DND-41 (cell line): ENCODE results near the gene EIF4E3.

Source experiments
- ATAC-seq: fragments of 200-7000 bp; cut with Tn5 transposase; 3 replicates; pipeline ENCODE4 v1.9.1; 2021; ENCODE audit warnings: low read depth; ENCODE audit not compliant: insufficient read depth
- DNase-seq: peaks from one replicate; pipeline ENCODE4 v3.0.0-alpha.2; 2020
- H2AFZ ChIP-seq: 2 replicates; pipeline ENCODE4 v1.6.0; 2012; ENCODE audit warnings: low read depth, low read length
- H3K27ac ChIP-seq: 2 replicates; pipeline ENCODE4 v1.5.1; 2012; ENCODE audit warnings: low read length, inconsistent platforms
- H3K27me3 ChIP-seq: fragments of 200-600 bp; sonication (generic); 2 replicates; pipeline ENCODE4 v1.6.0; 2012; ENCODE audit warnings: low read length, mild to moderate bottlenecking, inconsistent platforms; ENCODE audit not compliant: insufficient read depth, poor library complexity
- H3K36me3 ChIP-seq: 2 replicates; pipeline ENCODE4 v1.5.1; 2012; ENCODE audit warnings: low read length, inconsistent platforms; ENCODE audit not compliant: insufficient read depth
- H3K4me1 ChIP-seq: 2 replicates; pipeline ENCODE4 v1.5.1; 2012; ENCODE audit warnings: mild to moderate bottlenecking, low read length; ENCODE audit not compliant: insufficient read depth
- H3K4me2 ChIP-seq: 2 replicates; pipeline ENCODE4 v1.6.0; 2012; ENCODE audit warnings: mild to moderate bottlenecking, moderate library complexity, low read length, inconsistent platforms; ENCODE audit not compliant: insufficient read depth
- H3K4me3 ChIP-seq, 2 experiments: fragments of 200-600 bp in 1 of 2; shearing (Covaris generic) in 1 of 2; 2 replicates each; pipeline ENCODE4 v1.5.1; 2012 to 2016; ENCODE audit warnings: inconsistent platforms in 2 of 2, low read length in 2 of 2, mild to moderate bottlenecking in 2 of 2, low read depth in 1 of 2, moderate library complexity in 1 of 2
- H3K79me2 ChIP-seq: 2 replicates; pipeline ENCODE4 v1.6.0; 2012; ENCODE audit warnings: low read length, inconsistent platforms; ENCODE audit not compliant: insufficient read depth
- H3K9ac ChIP-seq: 2 replicates; pipeline ENCODE4 v1.6.0; 2012; ENCODE audit warnings: low read depth, mild to moderate bottlenecking, inconsistent platforms, low read length, moderate library complexity
- H3K9me3 ChIP-seq: 2 replicates; pipeline ENCODE4 v1.5.1; 2012; ENCODE audit warnings: low read length, moderate library complexity, mild to moderate bottlenecking, inconsistent platforms; ENCODE audit not compliant: insufficient read depth, severe bottlenecking
- H4K20me1 ChIP-seq: 2 replicates; pipeline ENCODE4 v1.6.0; 2012; ENCODE audit warnings: low read length; ENCODE audit not compliant: insufficient read depth
- EZH2 ChIP-seq: IDR thresholded peaks from 3 replicates; pipeline ENCODE4 v1.6.1; 2012; ENCODE audit warnings: borderline replicate concordance, low read depth, mild to moderate bottlenecking, moderate library complexity, low read length, inconsistent platforms; ENCODE audit not compliant: severe bottlenecking
- TF ChIP-seq, protein P1 (sequence below): IDR thresholded peaks from 2 replicates; pipeline ENCODE4 v1.5.1; 2012; ENCODE audit warnings: borderline replicate concordance, low read length, moderate library complexity, mild to moderate bottlenecking; ENCODE audit not compliant: poor library complexity, severe bottlenecking; ENCODE audit errors: extremely low read depth

EIF4E3 gene

DNA sequence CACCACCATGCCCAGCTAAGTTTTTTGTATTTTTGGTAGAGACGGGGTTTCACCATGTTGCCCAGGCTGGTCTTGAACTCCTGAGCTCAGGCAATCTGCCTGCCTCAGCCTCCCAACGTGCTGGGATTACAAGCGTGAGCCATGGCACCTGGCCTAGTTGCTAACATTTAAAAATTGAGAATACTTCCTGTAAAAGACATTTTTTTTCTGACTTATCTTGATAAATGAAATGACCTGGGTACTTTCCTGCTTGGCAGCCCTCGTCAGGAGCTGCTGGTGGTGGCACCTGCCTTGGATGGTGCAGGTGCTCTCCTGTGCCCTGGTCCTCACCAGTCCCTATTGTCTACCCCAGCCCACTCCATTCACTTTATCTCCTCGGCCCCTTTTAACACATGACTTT lies 74.8 kb downstream of the EIF4E3 start:
- H3K27ac ChIP-seq = no peak overlapping the region
- H3K9me3 ChIP-seq = no peaks in the 10 kb centered on the region
- H3K27me3 ChIP-seq = no peaks in the 10 kb centered on the region
- no peaks in the 10 kb centered on the region for H3K4me1 ChIP-seq
- ATAC-seq = no peak
- H3K9ac ChIP-seq = no peak overlapping the region
- no peak overlapping the region for H3K4me3 ChIP-seq
- H4K20me1 ChIP-seq = no peaks in the 10 kb centered on the region
- no peak for DNase-seq
- no peak overlapping the region for H2AFZ ChIP-seq
- no peak overlapping the region for H3K4me2 ChIP-seq
- TF ChIP-seq, protein P1, sequence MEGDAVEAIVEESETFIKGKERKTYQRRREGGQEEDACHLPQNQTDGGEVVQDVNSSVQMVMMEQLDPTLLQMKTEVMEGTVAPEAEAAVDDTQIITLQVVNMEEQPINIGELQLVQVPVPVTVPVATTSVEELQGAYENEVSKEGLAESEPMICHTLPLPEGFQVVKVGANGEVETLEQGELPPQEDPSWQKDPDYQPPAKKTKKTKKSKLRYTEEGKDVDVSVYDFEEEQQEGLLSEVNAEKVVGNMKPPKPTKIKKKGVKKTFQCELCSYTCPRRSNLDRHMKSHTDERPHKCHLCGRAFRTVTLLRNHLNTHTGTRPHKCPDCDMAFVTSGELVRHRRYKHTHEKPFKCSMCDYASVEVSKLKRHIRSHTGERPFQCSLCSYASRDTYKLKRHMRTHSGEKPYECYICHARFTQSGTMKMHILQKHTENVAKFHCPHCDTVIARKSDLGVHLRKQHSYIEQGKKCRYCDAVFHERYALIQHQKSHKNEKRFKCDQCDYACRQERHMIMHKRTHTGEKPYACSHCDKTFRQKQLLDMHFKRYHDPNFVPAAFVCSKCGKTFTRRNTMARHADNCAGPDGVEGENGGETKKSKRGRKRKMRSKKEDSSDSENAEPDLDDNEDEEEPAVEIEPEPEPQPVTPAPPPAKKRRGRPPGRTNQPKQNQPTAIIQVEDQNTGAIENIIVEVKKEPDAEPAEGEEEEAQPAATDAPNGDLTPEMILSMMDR = no peak
- TF ChIP-seq EZH2 = no peak
- no peaks in the 10 kb centered on the region for H3K36me3 ChIP-seq
- no peaks in the 10 kb centered on the region for H3K79me2 ChIP-seq

GRCh38 chr3:71649757-71650156 lies 75.4 kb downstream of the EIF4E3 start:
- H3K4me2 ChIP-seq = no peak overlapping the region
- H4K20me1 ChIP-seq = no peaks in the 10 kb centered on the region
- no peaks in the 10 kb centered on the region for H3K9me3 ChIP-seq
- H3K79me2 ChIP-seq = no peaks in the 10 kb centered on the region
- TF ChIP-seq EZH2 = no peak
- TF ChIP-seq, protein P1 = no peak
- DNase-seq (no peak), ATAC-seq (no peak)
- H3K4me1 ChIP-seq = no peaks in the 10 kb centered on the region
- no peak overlapping the region for H2AFZ ChIP-seq
- no peaks in the 10 kb centered on the region for H3K27me3 ChIP-seq
- H3K27ac ChIP-seq = no peak overlapping the region
- H3K9ac ChIP-seq = no peak overlapping the region
- no peak overlapping the region for H3K4me3 ChIP-seq
- no peaks in the 10 kb centered on the region for H3K36me3 ChIP-seq

DNA sequence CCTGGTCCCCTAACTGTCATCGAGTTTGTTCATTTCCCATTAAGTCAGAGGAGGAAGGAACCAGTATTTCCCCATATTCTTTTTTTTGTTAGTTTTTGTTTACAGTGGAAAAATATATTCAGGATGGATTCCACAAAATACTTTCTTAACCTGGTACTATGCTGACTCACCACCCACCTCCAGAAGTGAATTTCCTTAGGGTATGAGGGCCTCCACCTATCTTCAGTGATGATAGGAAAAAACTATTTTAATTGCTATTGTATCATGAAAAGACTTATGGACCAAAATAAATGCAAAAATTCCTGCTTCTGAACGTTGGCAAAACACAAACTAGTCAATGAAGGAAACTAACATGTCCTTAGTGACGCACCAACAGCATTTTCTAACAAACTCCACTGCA lies 77.5 kb downstream of the EIF4E3 start:
- no peak overlapping the region for H3K4me3 ChIP-seq
- H3K27ac ChIP-seq = no peak overlapping the region
- no peaks in the 10 kb centered on the region for H3K36me3 ChIP-seq
- no peaks in the 10 kb centered on the region for H4K20me1 ChIP-seq
- no peak for ATAC-seq
- no peaks in the 10 kb centered on the region for H3K27me3 ChIP-seq
- no peak overlapping the region for H3K4me2 ChIP-seq
- DNase-seq = no peak
- H2AFZ ChIP-seq = no peak overlapping the region
- no peak for TF ChIP-seq EZH2
- TF ChIP-seq, protein P1 = no peak
- H3K9ac ChIP-seq = no peak overlapping the region
- no peaks in the 10 kb centered on the region for H3K79me2 ChIP-seq
- H3K4me1 ChIP-seq = no peaks in the 10 kb centered on the region
- H3K9me3 ChIP-seq = no peaks in the 10 kb centered on the region

DNA sequence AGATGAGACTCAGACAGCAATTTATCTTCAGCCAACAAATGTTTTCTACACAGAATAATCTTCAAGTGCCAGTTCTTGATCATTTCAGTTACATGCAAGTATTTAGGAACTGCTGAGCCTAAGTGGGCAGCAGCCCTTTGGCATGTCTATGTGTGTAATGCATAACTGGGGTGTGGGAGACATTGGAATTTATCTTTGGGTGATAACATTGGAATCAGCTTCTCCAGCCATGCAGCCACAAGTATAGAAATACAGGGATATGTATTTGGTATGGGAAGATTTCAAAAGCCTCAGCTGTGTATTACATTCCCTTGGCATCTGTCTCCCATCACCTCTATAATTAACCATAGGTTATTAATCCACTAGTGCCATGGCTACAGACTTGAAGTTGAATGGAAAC lies 78.2 kb downstream of the EIF4E3 start:
- Histone ChIP-seq H4K20me1 (no peaks in the 10 kb centered on the region), H3K4me1 (no peaks in the 10 kb centered on the region), H3K9me3 (no peaks in the 10 kb centered on the region), H3K27ac (no peak overlapping the region), H3K36me3 (no peaks in the 10 kb centered on the region), H3K27me3 (no peaks in the 10 kb centered on the region), H2AFZ (no peak overlapping the region), H3K9ac (no peak overlapping the region), H3K79me2 (no peaks in the 10 kb centered on the region), H3K4me3 (no peak overlapping the region), H3K4me2 (no peak overlapping the region)
- DNase-seq = no peak
- TF ChIP-seq, protein P1 = no peak
- no peak for TF ChIP-seq EZH2
- ATAC-seq = no peak
